ENCODE results near the gene PHKG2. TPM values are rescaled to one million over a fixed set of nuclear protein-coding genes. Genes with fewer than 3 reads are reported as not detected.

Gene PHKG2
- total RNA-seq, 2 donors from 2014 or later = 31.6 to 38.1 TPM

GRCh38 chr16:30721167-30721566, 27.1 kb upstream of the PHKG2 start:
- Mint-ChIP-seq H3K36me3 (ENCODE audit: low read depth) (peaks cover 24% of the 10 kb centered on the region), H3K27ac (peak overlapping the region; percentile 54), H3K27me3 (no peaks in the 10 kb centered on the region), H3K4me1 (peaks cover 33% of the 10 kb centered on the region), H3K4me3 (no peak overlapping the region)
- ATAC-seq (no peak), DNase-seq (no peak)
- no peaks in the 10 kb centered on the region for H3K9me3 ChIP-seq (ENCODE audit: control insufficient read depth, low read length, poor library complexity, severe bottlenecking)

- no peak for ATAC-seq
- H3K27me3 Mint-ChIP-seq = no peaks in the 10 kb centered on the region
- peaks cover 29% of the 10 kb centered on the region for H3K4me1 Mint-ChIP-seq
- H3K9me3 ChIP-seq (ENCODE audit: control insufficient read depth, low read length, poor library complexity, severe bottlenecking) = no peaks in the 10 kb centered on the region
- H3K36me3 Mint-ChIP-seq (ENCODE audit: low read depth) = peaks cover 22% of the 10 kb centered on the region
- H3K27ac Mint-ChIP-seq = peak overlapping the region; percentile 54
- no peak for DNase-seq
- H3K4me3 Mint-ChIP-seq = no peak overlapping the region
These were observed 26.6 kb upstream of the PHKG2 start for GRCh38 chr16:30721606-30722005.

DNA sequence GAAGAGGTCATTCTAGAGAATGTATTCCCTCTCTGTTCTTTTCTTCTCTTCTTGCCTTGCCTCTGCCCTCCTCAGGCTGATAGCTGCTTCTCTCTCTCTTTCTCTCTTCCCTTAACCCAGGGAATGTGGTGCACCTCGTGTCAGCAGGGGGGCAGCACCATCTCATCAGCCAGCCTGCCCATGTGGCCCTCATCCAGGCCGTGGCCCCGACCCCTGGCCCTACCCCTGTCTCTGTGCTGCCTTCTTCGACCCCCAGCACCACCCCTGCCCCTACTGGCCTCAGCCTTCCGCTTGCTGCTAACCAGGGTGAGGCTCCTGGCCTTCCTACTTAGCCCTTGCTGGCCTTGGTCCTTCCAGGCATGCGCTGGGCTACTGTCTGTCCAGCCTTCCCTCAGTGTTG, 25.8 kb upstream of the PHKG2 start:
- DNase-seq = no peak
- H3K9me3 ChIP-seq (ENCODE audit: control insufficient read depth, low read length, poor library complexity, severe bottlenecking) = no peaks in the 10 kb centered on the region
- no peak for ATAC-seq
- H3K36me3 Mint-ChIP-seq (ENCODE audit: low read depth) = peaks cover 22% of the 10 kb centered on the region
- no peaks in the 10 kb centered on the region for H3K27me3 Mint-ChIP-seq
- H3K27ac Mint-ChIP-seq = peak overlapping the region; percentile 54
- H3K4me3 Mint-ChIP-seq = peak overlapping the region; percentile 41
- H3K4me1 Mint-ChIP-seq = peaks cover 31% of the 10 kb centered on the region

DNA sequence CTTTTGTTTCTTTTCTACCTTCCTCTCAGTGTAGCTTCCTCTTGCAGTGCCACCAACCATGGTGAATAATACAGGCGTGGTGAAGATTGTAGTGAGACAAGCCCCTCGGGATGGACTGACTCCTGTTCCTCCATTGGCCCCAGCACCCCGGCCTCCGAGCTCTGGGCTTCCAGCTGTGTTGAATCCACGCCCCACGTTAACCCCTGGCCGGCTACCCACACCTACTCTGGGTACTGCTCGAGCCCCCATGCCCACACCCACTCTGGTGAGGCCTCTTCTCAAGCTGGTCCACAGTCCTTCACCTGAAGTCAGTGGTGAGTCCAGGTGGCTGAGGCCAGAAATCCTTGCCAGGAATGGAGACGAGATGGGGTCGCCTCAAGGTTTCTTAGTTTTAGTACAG, 25.3 kb upstream of the PHKG2 start:
- no peaks in the 10 kb centered on the region for H3K27me3 Mint-ChIP-seq
- H3K27ac Mint-ChIP-seq = peak overlapping the region; percentile 54
- DNase-seq = no peak
- H3K36me3 Mint-ChIP-seq (ENCODE audit: low read depth) = peaks cover 22% of the 10 kb centered on the region
- H3K4me3 Mint-ChIP-seq = peak overlapping the region; percentile 41
- H3K4me1 Mint-ChIP-seq = peaks cover 31% of the 10 kb centered on the region
- ATAC-seq = no peak
- no peaks in the 10 kb centered on the region for H3K9me3 ChIP-seq (ENCODE audit: control insufficient read depth, low read length, poor library complexity, severe bottlenecking)

DNA sequence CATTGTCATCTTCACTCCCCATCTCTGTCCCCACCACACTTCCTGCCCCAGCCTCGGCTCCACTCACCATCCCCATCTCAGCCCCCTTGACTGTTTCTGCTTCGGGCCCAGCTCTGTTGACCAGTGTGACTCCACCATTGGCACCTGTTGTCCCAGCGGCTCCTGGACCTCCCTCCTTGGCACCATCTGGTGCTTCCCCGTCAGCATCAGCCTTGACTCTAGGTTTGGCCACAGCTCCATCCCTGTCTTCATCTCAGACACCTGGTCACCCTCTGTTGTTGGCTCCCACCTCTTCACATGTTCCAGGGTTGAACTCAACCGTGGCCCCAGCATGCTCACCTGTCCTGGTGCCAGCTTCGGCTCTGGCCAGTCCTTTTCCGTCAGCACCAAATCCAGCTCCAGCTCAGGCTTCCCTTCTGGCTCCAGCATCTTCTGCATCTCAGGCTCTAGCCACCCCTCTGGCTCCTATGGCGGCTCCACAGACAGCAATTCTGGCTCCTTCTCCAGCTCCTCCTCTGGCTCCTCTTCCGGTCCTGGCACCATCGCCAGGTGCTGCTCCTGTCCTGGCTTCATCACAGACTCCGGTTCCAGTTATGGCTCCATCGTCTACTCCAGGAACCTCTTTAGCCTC, 24.4 kb upstream of the PHKG2 start:
- peak; percentile 17 for ATAC-seq
- peaks cover 22% of the 10 kb centered on the region for H3K36me3 Mint-ChIP-seq (ENCODE audit: low read depth)
- peaks cover 31% of the 10 kb centered on the region for H3K4me1 Mint-ChIP-seq
- H3K27me3 Mint-ChIP-seq = no peaks in the 10 kb centered on the region
- H3K4me3 Mint-ChIP-seq = peak overlapping the region; percentile 67
- no peak overlapping the region for H3K27ac Mint-ChIP-seq
- no peaks in the 10 kb centered on the region for H3K9me3 ChIP-seq (ENCODE audit: control insufficient read depth, low read length, poor library complexity, severe bottlenecking)
- DNase-seq = no peak

- H3K36me3 Mint-ChIP-seq (ENCODE audit: low read depth) = peaks cover 22% of the 10 kb centered on the region
These were observed 23.4 kb upstream of the PHKG2 start for GRCh38 chr16:30724641-30725417.

GRCh38 chr16:30725418-30725792, 22.8 kb upstream of the PHKG2 start:
- peaks cover 21% of the 10 kb centered on the region for H3K36me3 Mint-ChIP-seq (ENCODE audit: low read depth)
- DNase-seq (no peak), ATAC-seq (no peak)
- H3K4me3 Mint-ChIP-seq = no peak overlapping the region
- H3K9me3 ChIP-seq (ENCODE audit: control insufficient read depth, low read length, poor library complexity, severe bottlenecking) = no peaks in the 10 kb centered on the region
- peaks cover 31% of the 10 kb centered on the region for H3K4me1 Mint-ChIP-seq
- no peaks in the 10 kb centered on the region for H3K27me3 Mint-ChIP-seq
- peak overlapping the region; percentile 73 for H3K27ac Mint-ChIP-seq

More at GRCh38 chr16:30724641-30725417, 23.4 kb upstream of the PHKG2 start:
- ATAC-seq (peak; percentile 15), DNase-seq (no peak)
- Mint-ChIP-seq H3K27ac (peak overlapping the region; percentile 73), H3K4me1 (peaks cover 35% of the 10 kb centered on the region), H3K4me3 (peak overlapping the region; percentile 67), H3K27me3 (no peaks in the 10 kb centered on the region)
- no peaks in the 10 kb centered on the region for H3K9me3 ChIP-seq (ENCODE audit: control insufficient read depth, low read length, poor library complexity, severe bottlenecking)

GRCh38 chr16:30728321-30728720, 19.9 kb upstream of the PHKG2 start:
- no peaks in the 10 kb centered on the region for H3K9me3 ChIP-seq (ENCODE audit: control insufficient read depth, low read length, poor library complexity, severe bottlenecking)
- Mint-ChIP-seq H3K4me3 (peak overlapping the region; percentile 25), H3K27me3 (no peaks in the 10 kb centered on the region), H3K36me3 (ENCODE audit: low read depth) (peaks cover 11% of the 10 kb centered on the region), H3K27ac (peak overlapping the region; percentile 47), H3K4me1 (peaks cover 17% of the 10 kb centered on the region)
- DNase-seq (no peak), ATAC-seq (no peak)

GRCh38 chr16:30728899-30729672, 19.1 kb upstream of the PHKG2 start:
- H3K4me1 Mint-ChIP-seq = peaks cover 9% of the 10 kb centered on the region
- H3K27me3 Mint-ChIP-seq = no peaks in the 10 kb centered on the region
- DNase-seq (no peak), ATAC-seq (no peak)
- peaks cover 4% of the 10 kb centered on the region for H3K36me3 Mint-ChIP-seq (ENCODE audit: low read depth)
- H3K27ac Mint-ChIP-seq = peak overlapping the region; percentile 54
- no peak overlapping the region for H3K4me3 Mint-ChIP-seq
- no peaks in the 10 kb centered on the region for H3K9me3 ChIP-seq (ENCODE audit: control insufficient read depth, low read length, poor library complexity, severe bottlenecking)

GRCh38 chr16:30731411-30731810, 16.8 kb upstream of the PHKG2 start:
- no peak for ATAC-seq
- Mint-ChIP-seq H3K27ac (peak overlapping the region; percentile 76), H3K4me3 (no peak overlapping the region), H3K36me3 (ENCODE audit: low read depth) (no peaks in the 10 kb centered on the region), H3K4me1 (peaks cover 6% of the 10 kb centered on the region), H3K27me3 (no peaks in the 10 kb centered on the region)
- no peaks in the 10 kb centered on the region for H3K9me3 ChIP-seq (ENCODE audit: control insufficient read depth, low read length, poor library complexity, severe bottlenecking)
- DNase-seq = no peak

- H3K27me3 Mint-ChIP-seq = no peaks in the 10 kb centered on the region
- H3K36me3 Mint-ChIP-seq (ENCODE audit: low read depth) = peaks cover 11% of the 10 kb centered on the region
- DNase-seq (no peak), ATAC-seq (no peak)
- no peaks in the 10 kb centered on the region for H3K9me3 ChIP-seq (ENCODE audit: control insufficient read depth, low read length, poor library complexity, severe bottlenecking)
- no peak overlapping the region for H3K27ac Mint-ChIP-seq
- no peak overlapping the region for H3K4me3 Mint-ChIP-seq
- peaks cover 19% of the 10 kb centered on the region for H3K4me1 Mint-ChIP-seq
These were observed 11.0 kb upstream of the PHKG2 start for GRCh38 chr16:30736995-30737793.

- no peak overlapping the region for H3K4me3 Mint-ChIP-seq
- ATAC-seq = no peak
- H3K4me1 Mint-ChIP-seq = peaks cover 19% of the 10 kb centered on the region
- H3K9me3 ChIP-seq (ENCODE audit: control insufficient read depth, low read length, poor library complexity, severe bottlenecking) = no peaks in the 10 kb centered on the region
- H3K36me3 Mint-ChIP-seq (ENCODE audit: low read depth) = peaks cover 12% of the 10 kb centered on the region
- DNase-seq = no peak
- H3K27me3 Mint-ChIP-seq = no peaks in the 10 kb centered on the region
- no peak overlapping the region for H3K27ac Mint-ChIP-seq
These were observed 10.2 kb upstream of the PHKG2 start for GRCh38 chr16:30737794-30738648.
